WTC11 (cell line): ENCODE measurements around the gene TREX2.

ENCODE experiments used
- AFF4 ChIP-seq: sonication (generic); formaldehyde crosslinking; IDR thresholded peaks from 2 replicates; pipeline ENCODE4 v1.8.1; 2023; ENCODE audit warnings: mild to moderate bottlenecking, missing genetic modification reagents, borderline replicate concordance
- ATF1 ChIP-seq: sonication (generic); formaldehyde crosslinking; IDR thresholded peaks from 2 replicates; pipeline ENCODE4 v1.8.1; 2023; ENCODE audit warnings: mild to moderate bottlenecking, moderate library complexity, missing genetic modification reagents
- ATF2 ChIP-seq: sonication (generic); formaldehyde crosslinking; IDR thresholded peaks from 2 replicates; pipeline ENCODE4 v1.8.1; 2022; ENCODE audit warnings: low read depth, missing genetic modification reagents, borderline replicate concordance
- ATF3 ChIP-seq: sonication (generic); formaldehyde crosslinking; conservative IDR thresholded peaks from 2 replicates; pipeline ENCODE4 v1.8.1; 2022; ENCODE audit warnings: mild to moderate bottlenecking, missing genetic modification reagents
- CREB1 ChIP-seq: sonication (generic); formaldehyde crosslinking; IDR thresholded peaks from 2 replicates; pipeline ENCODE4 v1.8.0; 2023; ENCODE audit warnings: mild to moderate bottlenecking, missing genetic modification reagents
- CTCF ChIP-seq: fragments of 200-600 bp; IDR thresholded peaks from 2 replicates; pipeline ENCODE4 v1.8.0; 2022; ENCODE audit warnings: antibody characterized with exemption
- FOXK1 ChIP-seq: sonication (generic); formaldehyde crosslinking; IDR thresholded peaks from 2 replicates; pipeline ENCODE4 v1.8.0; 2022; ENCODE audit warnings: mild to moderate bottlenecking, moderate library complexity, missing genetic modification reagents
- IRF2 ChIP-seq: sonication (generic); formaldehyde crosslinking; IDR thresholded peaks from 2 replicates; pipeline ENCODE4 v1.8.0; 2022; ENCODE audit warnings: low read depth, missing genetic modification reagents, borderline replicate concordance
- MAX ChIP-seq: sonication (generic); formaldehyde crosslinking; IDR thresholded peaks from 2 replicates; pipeline ENCODE4 v1.8.0; 2022; ENCODE audit warnings: mild to moderate bottlenecking, missing genetic modification reagents
- MYBL2 ChIP-seq: sonication (generic); formaldehyde crosslinking; IDR thresholded peaks from 2 replicates; pipeline ENCODE4 v1.8.1; 2023; ENCODE audit warnings: mild to moderate bottlenecking, moderate library complexity, missing genetic modification reagents
- SMAD3 ChIP-seq: sonication (generic); formaldehyde crosslinking; IDR thresholded peaks from 2 replicates; pipeline ENCODE4 v1.8.0; 2022; ENCODE audit warnings: missing genetic modification reagents, mild to moderate bottlenecking, borderline replicate concordance
- SP1 ChIP-seq: sonication (generic); formaldehyde crosslinking; conservative IDR thresholded peaks from 2 replicates; pipeline ENCODE4 v1.8.1; 2022; ENCODE audit warnings: missing genetic modification reagents
- TEAD4 ChIP-seq: sonication (generic); formaldehyde crosslinking; IDR thresholded peaks from 2 replicates; pipeline ENCODE4 v1.8.0; 2022; ENCODE audit warnings: mild to moderate bottlenecking, missing genetic modification reagents
- ZNF317 ChIP-seq: sonication (generic); formaldehyde crosslinking; IDR thresholded peaks from 2 replicates; pipeline ENCODE4 v1.8.1; 2023; ENCODE audit warnings: low read depth, mild to moderate bottlenecking, moderate library complexity, missing genetic modification reagents, borderline replicate concordance

GRCh38 chrX:153395613-153396319 is 50.1 kb downstream of the TREX2 start:
- TF ChIP-seq SMAD3 (CRISPR knock-in tag), result no peak
- TF ChIP-seq FOXK1 (CRISPR knock-in tag), result no peak
- no peak for TF ChIP-seq CTCF
- TF ChIP-seq TEAD4 (CRISPR knock-in tag), result no peak
- no peak for TF ChIP-seq MAX (CRISPR knock-in tag)
- no peak for TF ChIP-seq ZNF317 (CRISPR knock-in tag)
- TF ChIP-seq CREB1 (CRISPR knock-in tag), result no peak
- no peak for TF ChIP-seq MYBL2 (CRISPR knock-in tag)
- TF ChIP-seq AFF4 (CRISPR knock-in tag), result no peak
- TF ChIP-seq SP1 (CRISPR knock-in tag), result no peak
- TF ChIP-seq ATF3 (CRISPR knock-in tag), result no peak
- TF ChIP-seq ATF2 (CRISPR knock-in tag), result no peak
- TF ChIP-seq IRF2 (CRISPR knock-in tag), result no peak
- TF ChIP-seq ATF1 (CRISPR knock-in tag), result no peak
